Dermis microvascular lymphatic vessel endothelial cell (primary cell): ENCODE results near the gene ARID3C. TPM values are rescaled to one million over a fixed set of nuclear protein-coding genes. Genes with fewer than 3 reads are reported as not detected.

Experiments used
- DNase-seq, 2 donors: peaks; one replicate each; pipeline versions ENCODE4 v3.0.0 to v3.0.0-alpha.2; 2010; ENCODE audit warnings: low read depth in 2 of 2
- total RNA-seq: library from RNA; depleted of rRNA; stranded (reverse); fragments of >200 nt; gene quantifications from 2 replicates; pipeline ENCODE4 v1.2.1, GENCODE V29; 2014

The ARID3C gene
- total RNA-seq, 1 donor from 2014 or later = not detected

- DNase-seq = no peak
These were observed 584 bp upstream of the ARID3C start for GRCh38 chr9:34629491-34629808.

GRCh38 chr9:34627716-34628655 lies 880 bp downstream of the ARID3C start:
- no peak for DNase-seq

- no peak for DNase-seq
These were observed 3.7 kb downstream of the ARID3C start for GRCh38 chr9:34625186-34625486.

- DNase-seq = no peak
These were observed 4.2 kb downstream of the ARID3C start for GRCh38 chr9:34624475-34625185.

- no peak for DNase-seq
These were observed 5.3 kb downstream of the ARID3C start for GRCh38 chr9:34623374-34624235.

- DNase-seq = peak; percentile 91 to 95
These were observed 8.5 kb downstream of the ARID3C start, which contains the start of gene DCTN3 for GRCh38 chr9:34620061-34620994. DCTN3 (minus strand) TSS chr9:34620495; CDS start chr9:34620464, 31 bp downstream.

- DNase-seq = no peak
These were observed 13.7 kb downstream of the ARID3C start for GRCh38 chr9:34615132-34615531.

GRCh38 chr9:34612788-34613390 lies 16.0 kb downstream of the ARID3C start:
- peak; percentile 54 to 81 for DNase-seq

GRCh38 chr9:34611811-34612787 lies 16.8 kb downstream of the ARID3C start, which contains the start of gene RPP25L:
RPP25L (minus strand) TSS chr9:34612097; CDS start chr9:34611296, 801 bp downstream.
- DNase-seq = peak in 1 of 2 donors; percentile 85

- no peak for DNase-seq
These were observed 17.5 kb downstream of the ARID3C start for GRCh38 chr9:34611251-34611810.

GRCh38 chr9:34610434-34611206 lies 18.2 kb downstream of the ARID3C start:
- DNase-seq = no peak

GRCh38 chr9:34607331-34607730 lies 21.5 kb downstream of the ARID3C start:
- DNase-seq = no peak

- no peak for DNase-seq
These were observed 22.0 kb downstream of the ARID3C start for GRCh38 chr9:34606905-34607304.

- no peak for DNase-seq
These were observed 22.7 kb downstream of the ARID3C start for GRCh38 chr9:34606190-34606589.

- peak; percentile 39 to 73 for DNase-seq
These were observed 25.1 kb downstream of the ARID3C start for GRCh38 chr9:34603610-34604231.

GRCh38 chr9:34601937-34602573 lies 26.8 kb downstream of the ARID3C start:
- DNase-seq = no peak

GRCh38 chr9:34600908-34601307 lies 28.0 kb downstream of the ARID3C start:
- DNase-seq = no peak
